NCI-H2171 (cell line): ENCODE data around the gene ERCC6L.

Source experiments
- DNase-seq: peaks from one replicate; lab custom pipeline; 2025; lab: John Stamatoyannopoulos, UW

ERCC6L gene

DNA sequence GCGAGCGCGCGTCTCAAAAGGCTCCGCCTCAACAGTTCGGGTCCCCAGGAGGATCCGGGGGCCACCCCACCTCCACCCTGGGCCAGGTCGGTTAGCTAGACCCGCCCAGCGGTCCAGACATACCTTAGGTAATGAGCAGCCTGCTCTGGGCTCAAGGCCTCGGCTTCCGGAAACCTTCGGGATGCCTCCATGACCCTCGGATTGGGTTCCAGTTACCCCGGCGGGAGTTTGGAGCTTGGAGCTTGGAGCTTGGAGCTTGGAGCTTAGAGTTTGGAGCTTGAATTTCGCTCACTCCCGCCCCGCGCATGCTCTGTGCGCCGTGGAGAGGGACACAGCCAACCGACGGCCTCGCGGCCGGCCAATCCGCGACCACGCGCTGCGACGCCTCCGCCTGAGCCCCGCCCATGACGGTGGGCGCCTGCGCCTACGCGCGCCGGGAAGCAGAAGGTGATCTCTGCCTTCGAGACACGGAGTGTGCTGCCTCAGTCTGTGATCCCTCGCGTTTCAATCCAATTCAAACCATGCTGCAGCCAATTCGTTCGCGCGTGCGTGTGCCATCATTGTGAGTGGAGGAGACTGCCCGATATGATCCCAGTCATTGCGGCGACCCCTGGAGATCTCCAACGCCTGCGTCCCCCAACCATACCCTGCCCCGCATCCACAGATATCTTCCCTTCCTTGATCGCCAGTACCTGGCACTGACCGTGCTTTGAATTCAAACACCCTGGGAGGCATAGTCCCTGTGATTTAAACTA, at the start of gene ERCC6L:
ERCC6L (minus strand) TSS at position 307 of the 755 bp plus-strand sequence; CDS start at position 191, 116 bp downstream.
- DNase-seq: peak; percentile 74

- no peak for DNase-seq
Observed at GRCh38 chrX:72282302-72282701, 43.5 kb upstream of the ERCC6L start.

- DNase-seq: no peak
Observed at GRCh38 chrX:72280321-72280845, 41.6 kb upstream of the ERCC6L start.

DNA sequence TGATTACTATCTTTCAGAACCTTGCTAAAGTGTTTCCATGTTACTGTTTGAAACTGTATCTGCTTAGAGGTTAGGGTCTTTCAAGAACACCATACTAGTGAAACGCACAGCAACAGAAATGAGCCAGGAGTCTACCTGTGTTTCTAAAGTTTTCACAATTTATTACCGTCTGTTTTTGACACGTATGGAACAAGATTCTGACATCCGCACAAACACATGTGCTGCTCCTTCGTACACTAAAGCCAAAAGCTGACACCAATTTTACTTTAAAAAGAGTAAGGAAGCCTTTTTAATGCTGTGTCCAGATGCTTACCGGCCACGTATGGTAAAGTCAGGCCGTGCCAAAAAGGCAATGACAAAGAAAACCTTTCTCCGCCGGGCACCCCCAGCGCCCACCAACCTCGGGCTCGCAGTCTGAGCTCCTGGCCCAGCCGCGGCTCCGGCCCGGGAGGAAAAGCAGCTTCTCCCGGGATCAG, 37.7 kb upstream of the ERCC6L start:
- no peak for DNase-seq

DNA sequence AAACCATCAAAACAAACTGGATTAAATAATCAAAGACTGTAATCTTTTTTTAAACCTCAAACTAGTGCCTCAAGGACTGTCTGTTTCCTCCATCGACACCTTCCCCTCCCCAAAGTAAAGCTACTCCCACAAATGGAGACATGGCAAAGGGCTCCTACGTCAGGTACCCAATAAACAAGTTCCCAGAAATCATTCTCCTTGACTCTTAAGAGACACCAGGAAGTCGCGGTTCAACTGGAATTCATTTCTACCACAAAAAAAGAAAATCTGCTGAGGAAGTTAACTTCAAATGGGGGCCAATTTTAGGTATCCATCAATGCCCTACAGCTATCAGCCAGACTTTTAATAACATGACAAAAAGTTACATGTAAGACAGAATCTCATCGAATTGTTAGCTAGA, 35.7 kb upstream of the ERCC6L start:
- DNase-seq: no peak

- no peak for DNase-seq
Observed at GRCh38 chrX:72273718-72274117, 34.9 kb upstream of the ERCC6L start.

GRCh38 chrX:72272868-72273267, 34.0 kb upstream of the ERCC6L start:
- no peak for DNase-seq

GRCh38 chrX:72271812-72272211, 33.0 kb upstream of the ERCC6L start:
- DNase-seq: peak; percentile 15

- no peak for DNase-seq
Observed at GRCh38 chrX:72271091-72271788, 32.4 kb upstream of the ERCC6L start.

- DNase-seq: no peak
Observed at GRCh38 chrX:72270316-72270866, 31.6 kb upstream of the ERCC6L start.

DNA sequence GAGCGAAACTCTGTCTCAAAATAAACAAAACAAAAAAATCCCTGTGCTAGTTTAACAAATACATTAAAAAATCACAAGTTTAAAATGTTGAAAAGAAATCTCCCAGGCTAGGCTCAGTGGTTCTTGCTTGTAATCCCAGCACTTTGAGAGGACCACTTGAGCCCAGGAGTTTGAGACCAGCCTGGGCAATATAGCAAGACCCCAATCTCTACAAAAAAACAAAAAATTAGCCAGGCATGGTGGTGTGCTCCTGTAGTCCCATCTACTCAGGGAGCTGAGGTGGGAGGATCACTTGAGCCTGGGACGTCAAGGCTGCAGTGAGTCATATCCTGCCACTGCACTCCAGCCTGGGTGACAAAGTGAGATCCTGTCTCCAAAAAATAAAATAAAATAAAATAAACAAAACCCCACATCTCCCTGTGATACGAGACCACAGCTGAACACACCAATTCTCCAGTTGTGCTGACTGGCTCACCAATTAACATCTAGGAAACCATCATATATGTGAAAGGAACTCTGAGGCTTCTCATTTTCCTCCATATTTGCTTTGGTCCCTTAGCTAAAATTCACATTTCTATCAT, 30.9 kb upstream of the ERCC6L start:
- DNase-seq: no peak

DNA sequence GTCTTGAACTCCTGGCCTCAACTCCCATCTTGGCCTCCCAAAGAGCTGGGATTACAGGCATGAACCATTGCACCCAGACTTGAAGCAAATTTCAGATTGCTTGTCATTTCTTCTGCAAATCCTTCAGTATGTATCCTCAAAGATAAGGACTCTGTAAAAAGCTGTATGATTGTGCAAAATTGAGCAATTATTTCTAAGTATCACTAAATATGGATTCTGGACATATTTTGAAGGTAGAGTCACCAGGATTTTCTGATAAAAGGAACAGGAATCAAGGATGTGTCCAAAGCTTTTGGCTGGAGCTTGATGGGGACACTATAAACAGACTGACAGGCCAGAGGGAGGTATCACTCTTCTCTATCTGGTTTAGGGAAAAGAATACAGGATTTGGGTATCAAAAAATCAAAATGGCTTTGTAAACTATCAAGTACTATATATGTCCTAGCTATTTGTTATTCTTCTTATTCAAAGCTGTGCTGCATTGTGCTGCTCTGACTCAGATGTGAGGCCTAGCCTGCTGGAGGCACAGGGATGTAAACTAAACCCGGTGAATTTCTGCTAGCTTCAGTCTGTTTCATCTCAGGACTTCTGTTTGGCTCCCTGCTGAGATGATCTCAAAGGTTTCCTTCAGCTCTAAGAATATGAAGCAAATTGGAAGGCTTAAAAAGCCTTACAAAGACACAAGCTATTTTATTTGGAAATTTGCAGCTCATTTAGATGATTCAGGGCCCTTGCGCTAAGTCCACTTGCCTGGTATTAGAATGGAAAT, 30.0 kb upstream of the ERCC6L start:
- no peak for DNase-seq

DNA sequence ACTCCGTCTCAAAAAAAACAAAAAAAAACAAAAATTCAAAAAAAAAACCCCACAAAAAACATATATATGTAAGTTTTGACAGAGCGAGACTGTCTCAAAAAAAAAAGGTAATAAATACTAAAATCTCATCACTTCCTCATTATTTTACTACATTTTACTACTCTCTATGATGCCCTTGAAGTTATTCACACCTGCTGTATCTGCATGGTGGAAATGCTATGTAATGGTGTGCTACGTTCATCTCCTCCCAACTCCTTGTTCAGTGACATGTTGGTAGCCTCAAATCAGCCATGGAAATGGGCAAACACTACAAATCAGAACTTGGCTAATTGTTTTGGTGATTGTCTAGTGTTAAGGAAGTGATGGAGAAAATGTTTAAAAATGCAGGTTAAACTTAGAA, 26.4 kb upstream of the ERCC6L start:
- no peak for DNase-seq

DNA sequence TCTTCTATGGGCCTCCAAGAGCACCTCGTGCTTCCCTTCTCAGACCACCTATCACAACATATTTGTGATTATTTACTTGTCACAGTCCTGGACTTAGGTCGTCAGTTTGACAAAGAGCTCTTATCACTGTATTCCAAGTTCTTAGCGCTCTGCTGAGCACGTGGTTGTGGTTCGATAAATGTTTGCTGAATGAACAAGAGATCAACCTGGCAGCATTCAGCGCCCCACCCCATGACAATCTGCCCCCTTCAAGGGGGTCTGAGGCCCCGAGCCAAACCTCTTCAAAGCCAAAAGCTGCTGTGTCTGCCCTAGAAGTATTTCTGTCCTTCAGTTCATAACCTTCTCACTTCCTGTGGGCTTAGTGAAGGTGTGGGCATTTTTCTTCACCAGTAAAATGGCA, 23.2 kb upstream of the ERCC6L start:
- DNase-seq: no peak

DNA sequence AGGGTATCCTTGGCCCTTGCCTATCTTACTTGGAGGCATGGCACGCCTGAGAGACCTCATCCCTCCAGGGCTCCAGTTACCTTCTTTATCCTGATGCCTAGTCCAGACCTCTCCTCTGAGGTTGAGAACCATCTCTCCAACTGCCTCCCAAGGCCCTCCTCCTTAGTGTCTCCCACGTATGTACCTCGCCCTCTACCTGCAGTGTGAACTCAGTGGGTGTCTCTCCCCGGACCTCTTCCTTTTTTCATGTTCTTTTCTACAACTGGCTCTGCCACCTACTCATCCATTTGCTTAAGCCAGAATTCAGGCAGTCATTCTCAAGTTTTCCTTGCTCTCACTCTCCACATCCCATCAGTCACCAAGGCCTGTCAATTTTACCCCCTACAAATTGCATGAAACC, 21.6 kb upstream of the ERCC6L start:
- no peak for DNase-seq

- DNase-seq: no peak
Observed at GRCh38 chrX:72258174-72258573, 19.3 kb upstream of the ERCC6L start.

GRCh38 chrX:72255864-72256263, 17.0 kb upstream of the ERCC6L start:
- no peak for DNase-seq

GRCh38 chrX:72255445-72255844, 16.6 kb upstream of the ERCC6L start:
- peak; percentile 11 for DNase-seq

DNA sequence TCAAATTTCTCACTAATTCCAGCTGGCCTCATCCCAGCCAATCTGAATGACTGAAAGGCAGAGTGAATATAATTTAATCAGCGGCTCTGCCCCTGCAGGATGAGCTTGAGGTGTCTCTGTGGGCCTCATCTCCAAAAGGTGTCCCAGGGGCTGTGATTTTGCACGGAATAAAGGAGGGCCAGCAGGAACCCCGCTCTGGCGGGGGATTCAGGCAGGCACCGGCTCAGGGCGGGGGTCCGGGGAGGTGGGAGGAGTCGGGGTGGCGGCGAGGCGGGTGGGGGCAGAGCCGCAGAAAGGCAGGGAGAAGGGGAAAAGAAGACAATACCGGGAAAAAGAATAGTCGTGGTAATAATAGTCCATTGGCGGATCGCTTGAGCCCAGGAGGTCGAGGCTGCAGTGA, 16.0 kb upstream of the ERCC6L start:
- no peak for DNase-seq

DNA sequence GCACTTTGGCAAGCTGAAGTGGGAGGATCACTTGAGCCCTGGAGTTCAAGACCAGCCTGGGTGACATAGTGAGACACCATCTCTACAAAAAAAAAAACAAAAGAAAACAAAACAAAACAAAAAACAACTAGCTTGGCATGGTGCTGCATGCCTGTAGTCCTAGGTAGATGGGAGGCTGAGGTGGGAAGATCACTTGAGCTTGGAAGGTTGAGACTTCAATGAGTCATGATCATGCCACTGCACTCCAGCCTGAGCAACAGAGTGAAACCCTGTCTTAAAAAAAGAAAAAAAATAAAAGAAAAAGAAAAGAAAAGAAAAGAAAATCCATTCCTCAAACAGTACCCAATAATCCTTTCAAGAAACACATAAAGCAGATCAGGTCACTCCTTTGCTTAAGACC, 14.9 kb upstream of the ERCC6L start:
- DNase-seq: no peak

DNA sequence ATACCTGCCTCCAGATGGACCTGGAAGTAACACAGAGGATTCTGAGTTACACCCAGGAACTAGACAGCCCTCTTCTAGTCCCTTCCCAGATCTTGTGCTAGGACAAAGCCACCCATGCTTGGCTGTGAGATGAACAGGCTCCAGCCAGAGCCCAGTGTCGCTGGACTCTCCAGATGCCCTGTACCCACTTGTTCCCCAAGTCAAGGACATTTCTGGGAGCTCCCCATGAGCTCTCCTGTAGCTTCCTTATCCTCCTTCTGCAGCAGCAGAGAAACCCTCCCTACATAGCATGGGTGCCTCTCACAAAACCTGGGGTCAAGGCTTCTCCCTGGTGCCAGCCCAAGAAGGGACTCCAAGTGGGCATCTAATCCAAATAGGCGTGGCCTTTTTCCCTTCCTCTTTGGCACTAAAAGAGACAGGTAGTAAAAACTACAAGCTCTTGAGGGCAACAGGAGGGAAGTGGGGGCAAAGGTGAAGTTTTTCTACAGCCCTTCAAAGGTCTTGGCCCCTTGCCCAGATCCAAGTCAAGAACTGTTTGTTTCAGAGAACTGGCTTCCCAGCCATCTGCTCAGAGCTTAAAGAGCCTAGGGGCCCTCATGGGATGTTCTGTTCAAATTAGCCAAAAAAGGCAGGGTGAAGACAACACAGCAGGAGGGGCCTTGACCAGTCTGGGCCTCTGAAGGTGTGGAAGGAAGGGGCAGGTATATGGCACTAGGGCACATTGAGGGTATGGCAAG, 8.5 kb upstream of the ERCC6L start:
- DNase-seq: peak; percentile 59
